Measurements from ENCODE around the gene ORAI2.
A peak's percentile ranks its signal among the peaks of the same experiment; 100 is the strongest.

Gene ORAI2

GRCh38 chr7:102434039-102434486, 688 bp downstream of the ORAI2 start:
- Histone ChIP-seq H3K27ac (peak overlapping the region; percentile 91), H3K36me3 (peaks cover 18% of the 10 kb centered on the region), H3K9me3 (ENCODE audit: severe bottlenecking) (no peaks in the 10 kb centered on the region), H3K27me3 (ENCODE audit: insufficient read depth, low read depth, severe bottlenecking) (no peaks in the 10 kb centered on the region), H3K4me3 (ENCODE audit: low read depth, low read length) (peak overlapping the region; percentile 76)
- DNase-seq, result no peak
- TF ChIP-seq CTCF (IDR thresholded peaks at IDR 0.05; ENCODE audit: low read depth, low read length), result no peak

GRCh38 chr7:102436118-102436517, 2.7 kb downstream of the ORAI2 start:
- Histone ChIP-seq H3K36me3 (peaks cover 36% of the 10 kb centered on the region), H3K4me3 (ENCODE audit: low read depth, low read length) (no peak overlapping the region), H3K27me3 (ENCODE audit: insufficient read depth, low read depth, severe bottlenecking) (no peaks in the 10 kb centered on the region), H3K27ac (no peak overlapping the region; the same call in 1 of the 2 replicates), H3K9me3 (ENCODE audit: severe bottlenecking) (no peaks in the 10 kb centered on the region)
- no peak for TF ChIP-seq CTCF (IDR thresholded peaks at IDR 0.05; ENCODE audit: low read depth, low read length)
- no peak for DNase-seq

- DNase-seq, result no peak
These were observed 6.8 kb downstream of the ORAI2 start for GRCh38 chr7:102439963-102440795.

GRCh38 chr7:102444961-102445673, 11.7 kb downstream of the ORAI2 start:
- H3K9me3 ChIP-seq (ENCODE audit: severe bottlenecking), result no peaks in the 10 kb centered on the region
- no peak for DNase-seq
- H3K4me3 ChIP-seq (ENCODE audit: low read depth, low read length), result no peak overlapping the region
- no peaks in the 10 kb centered on the region for H3K27me3 ChIP-seq (ENCODE audit: insufficient read depth, low read depth, severe bottlenecking)
- peak overlapping the region; percentile 31; the same call in 1 of the 2 replicates for H3K27ac ChIP-seq
- TF ChIP-seq CTCF (IDR thresholded peaks at IDR 0.05; ENCODE audit: low read depth, low read length), result no peak
- H3K36me3 ChIP-seq, result peaks cover 66% of the 10 kb centered on the region

More at GRCh38 chr7:102439963-102440795, 6.8 kb downstream of the ORAI2 start:
- Histone ChIP-seq H3K36me3 (peaks cover 59% of the 10 kb centered on the region), H3K9me3 (ENCODE audit: severe bottlenecking) (no peaks in the 10 kb centered on the region), H3K4me3 (ENCODE audit: low read depth, low read length) (no peak overlapping the region), H3K27me3 (ENCODE audit: insufficient read depth, low read depth, severe bottlenecking) (no peaks in the 10 kb centered on the region), H3K27ac (peak overlapping the region; percentile 79)
- no peak for TF ChIP-seq CTCF (IDR thresholded peaks at IDR 0.05; ENCODE audit: low read depth, low read length)

GRCh38 chr7:102445674-102446071, 12.3 kb downstream of the ORAI2 start:
- no peaks in the 10 kb centered on the region for H3K27me3 ChIP-seq (ENCODE audit: insufficient read depth, low read depth, severe bottlenecking)
- no peak for TF ChIP-seq CTCF (IDR thresholded peaks at IDR 0.05; ENCODE audit: low read depth, low read length)
- H3K27ac ChIP-seq, result no peak overlapping the region
- no peak overlapping the region for H3K4me3 ChIP-seq (ENCODE audit: low read depth, low read length)
- DNase-seq, result no peak
- H3K9me3 ChIP-seq (ENCODE audit: severe bottlenecking), result no peaks in the 10 kb centered on the region
- H3K36me3 ChIP-seq, result peaks cover 60% of the 10 kb centered on the region
